ENCODE measurements around the gene GPR160. TPM values are rescaled to one million over a fixed set of nuclear protein-coding genes. Genes with fewer than 3 reads are reported as not detected.
"Not testable (repeated sequence)": the region's sequence is repeated elsewhere in the genome, so short reads cannot be mapped to it uniquely, and the experiment has no call there.

The GPR160 gene
- total RNA-seq, 2 experiments from 2014 or later = 13.8 TPM

GRCh38 chr3:170007031-170007663 is 30.6 kb upstream of the GPR160 start:
- POLR2A ChIA-PET = interaction anchor here (0.6 to 1.3 kb wide), 3 partner anchors 15 to 173 kb away, joined by 3 read pairs; no protein-coding TSS in a partner anchor
- DNase-seq = peak; percentile 55
- H3K4me3 Mint-ChIP-seq = no peak overlapping the region
- H3K27me3 Mint-ChIP-seq = no peaks in the 10 kb centered on the region
- CTCF ChIA-PET = no interaction called here
- peaks cover 30% of the 10 kb centered on the region for H3K4me1 Mint-ChIP-seq
- no peaks in the 10 kb centered on the region for H3K9me3 Mint-ChIP-seq
- peak overlapping the region; percentile 44 for H3K27ac Mint-ChIP-seq
- H3K36me3 Mint-ChIP-seq (ENCODE audit: low read depth) = peaks cover 4% of the 10 kb centered on the region

- Mint-ChIP-seq H3K9me3 (no peaks in the 10 kb centered on the region), H3K36me3 (ENCODE audit: low read depth) (peaks cover 4% of the 10 kb centered on the region), H3K4me1 (peaks cover 19% of the 10 kb centered on the region)
Observed at GRCh38 chr3:170010498-170010897, 27.3 kb upstream of the GPR160 start.

GRCh38 chr3:170012683-170013400 is 25.0 kb upstream of the GPR160 start:
- Mint-ChIP-seq H3K27ac (no peak overlapping the region), H3K36me3 (ENCODE audit: low read depth) (no peaks in the 10 kb centered on the region), H3K27me3 (peaks cover 10% of the 10 kb centered on the region), H3K4me3 (no peak overlapping the region), H3K9me3 (no peaks in the 10 kb centered on the region), H3K4me1 (peaks cover 4% of the 10 kb centered on the region)
- ChIA-PET CTCF (interaction anchor here (2.1 kb wide), 1 partner anchor 9 kb away, joined by 7 read pairs; no protein-coding TSS in a partner anchor), POLR2A (no interaction called here)
- no peak for DNase-seq

More at GRCh38 chr3:170010498-170010897, 27.3 kb upstream of the GPR160 start:
- H3K27me3 Mint-ChIP-seq = no peaks in the 10 kb centered on the region
- H3K27ac Mint-ChIP-seq = no peak overlapping the region
- ChIA-PET POLR2A (no interaction called here), CTCF (no interaction called here)
- no peak for DNase-seq
- no peak overlapping the region for H3K4me3 Mint-ChIP-seq

- Mint-ChIP-seq H3K27me3 (peaks cover 18% of the 10 kb centered on the region), H3K4me1 (peaks cover 1% of the 10 kb centered on the region), H3K36me3 (ENCODE audit: low read depth) (no peaks in the 10 kb centered on the region), H3K27ac (no peak overlapping the region), H3K9me3 (no peaks in the 10 kb centered on the region), H3K4me3 (no peak overlapping the region)
- CTCF ChIA-PET = interaction anchor here (1.0 kb wide), 1 partner anchor 13 kb away, joined by 3 read pairs; no protein-coding TSS in a partner anchor
- POLR2A ChIA-PET = no interaction called here
- DNase-seq = no peak
Observed at GRCh38 chr3:170016057-170016456, 21.7 kb upstream of the GPR160 start.

GRCh38 chr3:170019306-170019705 is 18.5 kb upstream of the GPR160 start:
- H3K36me3 Mint-ChIP-seq (ENCODE audit: low read depth); H3K4me1 Mint-ChIP-seq; DNase-seq; H3K4me3 Mint-ChIP-seq; H3K27ac Mint-ChIP-seq; H3K9me3 Mint-ChIP-seq: not testable (repeated sequence)
- ChIA-PET POLR2A (interaction anchor here (1.1 kb wide), 1 partner anchor 52 kb away, joined by 3 read pairs; no protein-coding TSS in a partner anchor), CTCF (interaction anchor here (1.6 kb wide), 1 partner anchor 14 kb away, joined by 6 read pairs; no protein-coding TSS in a partner anchor)
- peaks cover 18% of the 10 kb centered on the region for H3K27me3 Mint-ChIP-seq

- no peak for DNase-seq
- ChIA-PET POLR2A (no interaction called here), CTCF (interaction anchor here (0.6 to 1.6 kb wide), 5 partner anchors 9 to 159 kb away, joined by 3 to 7 read pairs (median 3); no protein-coding TSS in a partner anchor)
- Mint-ChIP-seq H3K36me3 (ENCODE audit: low read depth) (no peaks in the 10 kb centered on the region), H3K9me3 (no peaks in the 10 kb centered on the region), H3K4me1 (peaks cover 5% of the 10 kb centered on the region), H3K27me3 (peaks cover 18% of the 10 kb centered on the region), H3K27ac (no peak overlapping the region), H3K4me3 (no peak overlapping the region)
Observed at GRCh38 chr3:170021083-170021482, 16.7 kb upstream of the GPR160 start.

- Mint-ChIP-seq H3K9me3 (no peaks in the 10 kb centered on the region), H3K36me3 (ENCODE audit: low read depth) (peaks cover 2% of the 10 kb centered on the region), H3K4me3 (no peak overlapping the region), H3K4me1 (peaks cover 13% of the 10 kb centered on the region), H3K27me3 (peaks cover 8% of the 10 kb centered on the region), H3K27ac (no peak overlapping the region)
- no peak for DNase-seq
- POLR2A ChIA-PET = interaction anchor here (0.6 kb wide), 1 partner anchor 15 kb away, joined by 3 read pairs; no protein-coding TSS in a partner anchor
- CTCF ChIA-PET = no interaction called here
Observed at GRCh38 chr3:170022336-170022735, 15.5 kb upstream of the GPR160 start.

GRCh38 chr3:170023165-170023564 is 14.6 kb upstream of the GPR160 start:
- DNase-seq = no peak
- Mint-ChIP-seq H3K9me3 (peaks cover 2% of the 10 kb centered on the region), H3K36me3 (ENCODE audit: low read depth) (peaks cover 2% of the 10 kb centered on the region), H3K27me3 (peaks cover 8% of the 10 kb centered on the region), H3K27ac (no peak overlapping the region), H3K4me3 (no peak overlapping the region), H3K4me1 (peaks cover 21% of the 10 kb centered on the region)
- ChIA-PET CTCF (no interaction called here), POLR2A (no interaction called here)

- Mint-ChIP-seq H3K27ac (no peak overlapping the region), H3K9me3 (peaks cover 2% of the 10 kb centered on the region), H3K36me3 (ENCODE audit: low read depth) (peaks cover 5% of the 10 kb centered on the region), H3K4me3 (no peak overlapping the region), H3K4me1 (peaks cover 21% of the 10 kb centered on the region), H3K27me3 (peaks cover 2% of the 10 kb centered on the region)
- CTCF ChIA-PET = interaction anchor here (0.7 kb wide), 1 partner anchor 359 kb away, joined by 3 read pairs; no protein-coding TSS in a partner anchor
- POLR2A ChIA-PET = no interaction called here
- DNase-seq = no peak
Observed at GRCh38 chr3:170024581-170024980, 13.2 kb upstream of the GPR160 start.

GRCh38 chr3:170027233-170028102 is 10.3 kb upstream of the GPR160 start:
- Mint-ChIP-seq H3K4me1 (peaks cover 26% of the 10 kb centered on the region), H3K4me3 (no peak overlapping the region), H3K36me3 (ENCODE audit: low read depth) (peaks cover 5% of the 10 kb centered on the region), H3K27me3 (no peaks in the 10 kb centered on the region), H3K27ac (peak overlapping the region; percentile 51), H3K9me3 (peaks cover 2% of the 10 kb centered on the region)
- ChIA-PET CTCF (interaction anchor here (1.0 kb wide), 1 partner anchor 276 kb away, joined by 3 read pairs; no protein-coding TSS in a partner anchor), POLR2A (interaction anchor here (1.0 to 1.1 kb wide), 2 partner anchors 17 to 60 kb away, joined by 3 read pairs; no protein-coding TSS in a partner anchor)
- peak; percentile 61 for DNase-seq

- peak overlapping the region; percentile 49 for H3K27ac Mint-ChIP-seq
- ChIA-PET CTCF (interaction anchor here (0.7 to 2.8 kb wide), 4 partner anchors 13 to 66 kb away, joined by 3 to 15 read pairs (median 5); no protein-coding TSS in a partner anchor), POLR2A (interaction anchor here (0.7 to 1.8 kb wide), 5 partner anchors 23 to 262 kb away, joined by 3 to 11 read pairs (median 3); partner anchors contain the start of genes PHC3 and SEC62)
- H3K4me3 Mint-ChIP-seq = no peak overlapping the region
- peaks cover 7% of the 10 kb centered on the region for H3K9me3 Mint-ChIP-seq
- H3K27me3 Mint-ChIP-seq = no peaks in the 10 kb centered on the region
- peaks cover 7% of the 10 kb centered on the region for H3K36me3 Mint-ChIP-seq (ENCODE audit: low read depth)
- H3K4me1 Mint-ChIP-seq = peaks cover 34% of the 10 kb centered on the region
- peak; percentile 71 for DNase-seq
Observed at GRCh38 chr3:170033489-170033888, 4.3 kb upstream of the GPR160 start.

- Mint-ChIP-seq H3K4me1 (peaks cover 32% of the 10 kb centered on the region), H3K4me3 (peak overlapping the region; percentile 81), H3K36me3 (ENCODE audit: low read depth) (peaks cover 5% of the 10 kb centered on the region), H3K9me3 (peaks cover 4% of the 10 kb centered on the region), H3K27me3 (no peaks in the 10 kb centered on the region), H3K27ac (peak overlapping the region; percentile 36)
- CTCF ChIA-PET = interaction anchor here (1.0 to 1.7 kb wide), 6 partner anchors 13 to 276 kb away, joined by 3 to 5 read pairs (median 4); no protein-coding TSS in a partner anchor
- DNase-seq = peak; percentile 32
- POLR2A ChIA-PET = interaction anchor here (1.0 kb wide), 1 partner anchor 278 kb away, joined by 3 read pairs; no protein-coding TSS in a partner anchor
Observed at GRCh38 chr3:170038434-170039110, 777 bp downstream of the GPR160 start.

Data from activated CD4-positive, alpha-beta memory T cell treated with anti-CD3 and anti-CD28 coated beads, Interleukin-2, amount 10 ng/mL, durations not matched to agents 7 days and 5 days (primary cell).